Activated naive CD4-positive, alpha-beta T cell treated with anti-CD3 and anti-CD28 coated beads, Interleukin-2, amount 10 ng/mL, durations not matched to agents 7 days and 5 days (primary cell): ENCODE data around the gene OR5AU1.

ENCODE experiments used
- CTCF ChIA-PET: fragments of 350-600 bp; sonication (Branson Sonifier 250); formaldehyde crosslinking; loops from one replicate; lab custom pipeline; 2021; ENCODE audit warnings: antibody characterized with exemption; lab: Charles Lee
- DNase-seq: peaks from one replicate; pipeline ENCODE4 v3.0.0-alpha.2; 2020
- H3K27ac Mint-ChIP-seq: one replicate; pipeline ENCODE4 v1.8.0; 2021; ENCODE audit warnings: mild to moderate bottlenecking, moderate library complexity, mixed read lengths
- H3K27me3 Mint-ChIP-seq: one replicate; pipeline ENCODE4 v1.8.0; 2021; ENCODE audit warnings: mild to moderate bottlenecking, mixed read lengths
- H3K36me3 Mint-ChIP-seq: one replicate; pipeline ENCODE4 v1.8.0; 2021; ENCODE audit warnings: mixed read lengths
- H3K4me1 Mint-ChIP-seq: one replicate; pipeline ENCODE4 v1.8.0; 2021; ENCODE audit warnings: mixed read lengths
- H3K4me3 Mint-ChIP-seq: one replicate; pipeline ENCODE4 v1.8.0; 2021; ENCODE audit warnings: mild to moderate bottlenecking, moderate library complexity, mixed read lengths
- H3K9me3 Mint-ChIP-seq: one replicate; pipeline ENCODE4 v1.8.0; 2021; ENCODE audit warnings: mixed read lengths

The OR5AU1 gene

GRCh38 chr14:21155963-21156362 is at the start of gene OR5AU1:
TSS of gene OR5AU1 (minus strand) at chr14:21156063. CDS start at chr14:21155872, 191 bp downstream.
- no peak within 1 kb of the TSS for H3K27ac Mint-ChIP-seq
- H3K9me3 Mint-ChIP-seq: no peaks in the 10 kb centered on the region
- no peak within 1 kb of the TSS for H3K4me3 Mint-ChIP-seq
- no peak for DNase-seq
- H3K4me1 Mint-ChIP-seq: no peaks in the 10 kb centered on the region
- peaks cover 33% of the 10 kb centered on the region for H3K27me3 Mint-ChIP-seq
- H3K36me3 Mint-ChIP-seq: no peaks in the 10 kb centered on the region
- CTCF ChIA-PET: no interaction called here

- DNase-seq: no peak
- H3K4me1 Mint-ChIP-seq: no peaks in the 10 kb centered on the region
- H3K27me3 Mint-ChIP-seq: no peaks in the 10 kb centered on the region
- H3K36me3 Mint-ChIP-seq: peaks cover 75% of the 10 kb centered on the region
- no peak overlapping the region for H3K27ac Mint-ChIP-seq
- no peak overlapping the region for H3K4me3 Mint-ChIP-seq
- H3K9me3 Mint-ChIP-seq: no peaks in the 10 kb centered on the region
- CTCF ChIA-PET: no interaction called here
Observed at GRCh38 chr14:21205026-21205677, 49.3 kb upstream of the OR5AU1 start.

DNA sequence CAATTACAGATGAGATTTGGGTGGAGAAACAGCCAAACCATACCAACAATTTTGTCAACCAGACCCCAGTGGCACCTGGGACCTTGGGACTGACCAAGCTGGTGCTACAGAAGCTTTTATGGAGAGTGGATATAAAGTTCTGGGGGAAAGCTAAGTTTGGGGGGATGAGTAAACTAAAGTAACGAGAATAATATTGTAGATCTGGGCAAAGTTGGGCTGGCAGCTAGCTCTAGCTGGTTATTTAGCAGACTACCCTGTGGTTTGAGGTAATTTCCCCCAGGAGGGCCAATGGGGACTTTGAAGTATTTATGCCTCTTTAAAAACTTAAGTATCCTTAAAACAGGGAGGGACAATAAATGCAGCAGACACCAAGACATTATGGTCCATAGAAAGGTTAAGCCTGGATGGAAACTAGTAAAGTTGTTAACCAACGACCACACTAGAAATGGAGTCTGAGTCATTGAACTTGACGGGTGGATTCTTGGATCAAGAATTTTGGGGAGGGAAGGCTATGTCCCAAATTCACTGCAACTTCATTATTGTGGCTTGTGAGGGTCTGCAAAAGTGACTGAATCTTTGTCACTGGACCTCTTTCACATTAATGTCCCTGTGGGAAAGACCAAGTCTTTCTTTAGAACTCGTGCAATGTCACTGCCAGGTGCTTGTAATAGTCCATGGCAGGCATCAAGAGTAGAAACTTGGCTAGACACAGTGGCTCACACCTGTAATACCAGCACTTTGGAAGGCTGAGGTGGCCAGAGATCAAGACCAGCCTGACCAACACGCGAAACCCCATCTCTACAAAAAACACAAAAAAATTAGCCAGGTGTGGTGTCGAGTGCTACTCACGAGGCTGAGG is 48.5 kb upstream of the OR5AU1 start:
- CTCF ChIA-PET: interaction anchor here (0.7 kb wide), 1 partner anchor 12 kb away, joined by 3 read pairs; no protein-coding TSS in a partner anchor
- Mint-ChIP-seq H3K27me3 (no peaks in the 10 kb centered on the region), H3K36me3 (peaks cover 68% of the 10 kb centered on the region), H3K9me3 (no peaks in the 10 kb centered on the region), H3K4me1 (no peaks in the 10 kb centered on the region), H3K27ac (no peak overlapping the region), H3K4me3 (no peak overlapping the region)
- no peak for DNase-seq

GRCh38 chr14:21203470-21204166 is 47.8 kb upstream of the OR5AU1 start:
- Mint-ChIP-seq H3K4me3 (no peak overlapping the region), H3K9me3 (no peaks in the 10 kb centered on the region), H3K4me1 (no peaks in the 10 kb centered on the region), H3K36me3 (peaks cover 62% of the 10 kb centered on the region), H3K27me3 (no peaks in the 10 kb centered on the region), H3K27ac (peak overlapping the region; percentile 28)
- CTCF ChIA-PET: interaction anchor here (0.7 kb wide), 1 partner anchor 11 kb away, joined by 3 read pairs; no protein-coding TSS in a partner anchor
- DNase-seq: no peak

DNA sequence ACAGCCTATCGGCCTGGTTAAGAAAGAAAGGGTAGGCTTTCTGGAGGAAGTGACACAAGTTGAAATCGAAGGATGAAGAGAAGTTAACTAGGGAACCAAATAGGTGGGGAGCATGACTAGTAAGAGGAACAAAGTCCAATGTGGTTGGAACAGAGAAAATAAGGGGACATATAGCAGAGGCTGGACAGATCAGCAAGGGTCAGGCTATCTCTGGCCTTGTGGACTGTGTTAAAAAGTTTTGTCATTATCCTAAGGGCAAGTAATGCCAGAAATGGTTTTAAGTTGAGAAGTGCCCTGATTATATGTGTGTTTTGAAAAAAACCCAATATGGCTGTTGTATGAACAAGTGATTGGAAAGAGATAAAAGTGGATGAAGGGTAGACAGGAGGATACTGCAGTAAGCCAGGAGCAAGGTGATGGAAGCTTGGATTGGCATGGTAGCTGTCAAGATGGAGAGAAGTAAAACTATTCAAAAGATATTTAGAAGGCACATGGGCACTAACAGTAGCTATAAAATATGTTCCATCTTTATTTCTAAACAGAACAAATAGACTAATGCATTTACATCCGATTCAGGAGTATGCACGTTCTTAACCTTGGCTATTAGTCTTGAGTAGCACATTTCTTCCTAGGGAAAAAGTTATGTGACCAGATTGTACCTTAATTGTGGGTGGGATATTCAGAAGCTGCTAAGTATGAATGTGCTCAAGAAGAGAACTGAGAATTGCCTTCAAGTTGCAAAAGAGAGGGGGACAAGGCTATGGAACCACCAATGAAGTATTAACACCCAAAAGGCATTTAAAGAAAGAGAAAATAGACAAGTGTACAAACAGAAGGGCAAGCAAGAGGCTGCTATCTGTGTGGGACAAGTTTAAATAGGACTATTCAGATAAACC is 46.8 kb upstream of the OR5AU1 start:
- peaks cover 3% of the 10 kb centered on the region for H3K27me3 Mint-ChIP-seq
- DNase-seq: no peak
- CTCF ChIA-PET: no interaction called here
- H3K4me3 Mint-ChIP-seq: no peak overlapping the region
- H3K36me3 Mint-ChIP-seq: peaks cover 53% of the 10 kb centered on the region
- H3K27ac Mint-ChIP-seq: no peak overlapping the region
- no peaks in the 10 kb centered on the region for H3K4me1 Mint-ChIP-seq
- H3K9me3 Mint-ChIP-seq: no peaks in the 10 kb centered on the region

GRCh38 chr14:21201732-21202462 is 46.0 kb upstream of the OR5AU1 start:
- CTCF ChIA-PET: no interaction called here
- Mint-ChIP-seq H3K4me3 (no peak overlapping the region), H3K9me3 (no peaks in the 10 kb centered on the region), H3K27me3 (peaks cover 4% of the 10 kb centered on the region), H3K36me3 (peaks cover 45% of the 10 kb centered on the region), H3K27ac (no peak overlapping the region), H3K4me1 (no peaks in the 10 kb centered on the region)
- no peak for DNase-seq

DNA sequence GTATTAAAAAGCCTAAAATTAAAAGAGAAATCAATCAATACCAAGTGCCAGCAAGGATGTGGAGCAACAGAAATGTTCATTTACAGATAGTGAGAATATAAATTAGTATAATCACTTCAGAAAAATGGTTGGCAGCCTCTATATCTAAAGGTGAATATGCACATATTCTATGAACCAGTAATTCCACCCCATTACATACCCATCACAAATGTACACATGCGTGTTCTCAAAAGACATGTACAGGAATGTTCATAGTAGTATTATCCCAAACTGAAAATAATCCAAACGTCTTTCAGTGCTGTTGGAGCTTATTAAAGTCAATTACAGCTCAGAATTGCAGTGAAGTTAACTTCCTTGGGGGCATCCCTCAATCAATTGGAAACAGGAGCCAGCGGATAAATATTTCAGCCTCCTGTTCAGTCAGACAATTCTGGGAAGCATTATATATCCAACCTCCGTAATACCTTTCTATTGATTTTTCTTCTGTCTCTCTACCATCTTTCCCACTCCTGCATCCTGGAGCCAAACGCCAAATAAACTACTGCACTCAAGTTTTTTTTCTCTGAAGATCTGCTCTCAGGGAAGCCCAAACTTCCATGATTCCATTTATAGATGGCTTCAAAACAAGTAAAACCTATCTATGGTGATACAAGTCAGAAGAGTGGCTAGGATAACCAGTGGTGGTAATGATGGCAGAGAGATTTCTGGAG is 45.0 kb upstream of the OR5AU1 start:
- Mint-ChIP-seq H3K27ac (no peak overlapping the region), H3K27me3 (peaks cover 8% of the 10 kb centered on the region), H3K9me3 (no peaks in the 10 kb centered on the region), H3K36me3 (peaks cover 35% of the 10 kb centered on the region), H3K4me3 (no peak overlapping the region), H3K4me1 (no peaks in the 10 kb centered on the region)
- no peak for DNase-seq
- CTCF ChIA-PET: no interaction called here

DNA sequence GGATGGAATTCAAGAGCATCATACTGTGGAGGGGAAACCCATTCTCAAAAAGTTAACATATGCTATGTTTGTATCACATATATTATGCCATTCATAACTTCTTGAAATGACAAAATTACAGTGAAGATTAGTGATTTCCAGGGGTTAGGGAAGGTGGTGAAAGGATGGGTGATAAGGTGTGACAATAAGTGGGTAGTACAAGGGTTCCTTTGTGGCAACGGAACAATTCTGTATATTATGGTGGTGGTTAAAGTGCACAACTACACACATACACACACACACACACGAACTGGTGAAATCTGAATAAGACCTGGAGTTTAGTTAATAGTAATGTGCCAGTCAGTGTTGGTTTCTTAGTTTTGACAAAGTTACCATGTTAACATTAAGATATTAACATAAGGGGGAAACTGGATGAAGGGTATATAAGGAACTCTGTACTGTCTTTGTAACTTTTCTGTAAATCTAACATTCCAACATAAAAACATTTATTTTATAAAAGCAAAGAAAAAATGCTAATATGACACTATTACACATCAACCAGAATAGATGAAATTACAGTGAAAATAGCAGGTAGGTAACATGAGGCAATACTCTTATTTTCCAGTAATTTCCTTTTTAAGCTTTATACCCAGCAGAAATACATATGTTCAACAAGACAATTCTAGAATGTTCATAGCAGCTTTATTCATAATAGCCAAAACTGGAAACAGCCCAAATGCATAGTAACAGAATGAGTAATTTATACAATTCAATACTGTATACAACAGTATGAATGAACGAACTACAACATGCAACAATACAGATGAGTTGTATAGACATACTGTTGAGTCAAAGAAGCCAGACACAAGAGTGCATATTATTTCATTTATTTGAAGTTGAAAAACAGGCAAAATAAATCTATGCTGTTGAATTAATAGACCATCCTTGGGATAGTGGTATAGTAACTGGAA is 44.0 kb upstream of the OR5AU1 start:
- CTCF ChIA-PET: no interaction called here
- Mint-ChIP-seq H3K27ac (no peak overlapping the region), H3K9me3 (no peaks in the 10 kb centered on the region), H3K4me1 (no peaks in the 10 kb centered on the region), H3K27me3 (peaks cover 15% of the 10 kb centered on the region), H3K36me3 (peaks cover 27% of the 10 kb centered on the region), H3K4me3 (no peak overlapping the region)
- DNase-seq: no peak

GRCh38 chr14:21197418-21198205 is 41.7 kb upstream of the OR5AU1 start:
- Mint-ChIP-seq H3K27me3 (peaks cover 37% of the 10 kb centered on the region), H3K36me3 (peaks cover 8% of the 10 kb centered on the region), H3K4me3 (no peak overlapping the region), H3K9me3 (no peaks in the 10 kb centered on the region), H3K4me1 (peaks cover under 1% of the 10 kb centered on the region), H3K27ac (peak overlapping the region; percentile 43)
- DNase-seq: no peak
- CTCF ChIA-PET: no interaction called here

DNA sequence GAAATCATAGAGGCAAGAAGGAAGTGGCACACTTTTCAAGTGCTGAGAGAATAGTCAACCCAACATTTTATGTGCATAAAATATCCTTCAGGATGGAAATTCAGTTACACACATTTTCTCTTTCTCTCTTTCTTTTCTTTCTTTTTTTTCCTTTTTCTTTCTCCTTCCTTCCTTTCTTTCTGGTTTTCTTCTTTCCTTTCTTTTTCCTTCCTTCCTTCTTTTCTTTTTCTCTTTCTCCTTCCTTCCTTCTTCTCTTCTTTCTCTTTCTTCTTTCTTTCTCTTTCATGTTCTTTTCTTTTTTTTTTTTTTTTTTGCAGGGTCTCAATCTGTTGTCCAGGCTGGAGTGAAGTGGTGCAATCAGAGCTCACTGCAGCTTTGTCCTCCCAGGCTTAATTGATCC is 38.7 kb upstream of the OR5AU1 start:
- Mint-ChIP-seq H3K9me3 (no peaks in the 10 kb centered on the region), H3K27me3 (peaks cover 50% of the 10 kb centered on the region), H3K27ac (no peak overlapping the region), H3K4me3 (no peak overlapping the region), H3K36me3 (no peaks in the 10 kb centered on the region), H3K4me1 (peaks cover 13% of the 10 kb centered on the region)
- no peak for DNase-seq
- CTCF ChIA-PET: no interaction called here

- DNase-seq: no peak
- H3K36me3 Mint-ChIP-seq: no peaks in the 10 kb centered on the region
- CTCF ChIA-PET: interaction anchor here (0.8 to 1.1 kb wide), 2 partner anchors 11 to 104 kb away, joined by 3 read pairs; no protein-coding TSS in a partner anchor
- peak overlapping the region; percentile 43 for H3K4me3 Mint-ChIP-seq
- no peaks in the 10 kb centered on the region for H3K9me3 Mint-ChIP-seq
- H3K27ac Mint-ChIP-seq: no peak overlapping the region
- H3K27me3 Mint-ChIP-seq: peaks cover 49% of the 10 kb centered on the region
- peaks cover 13% of the 10 kb centered on the region for H3K4me1 Mint-ChIP-seq
Observed at GRCh38 chr14:21192875-21193535, 37.1 kb upstream of the OR5AU1 start.
